ENCODE results near the gene ALG6. TPM values are rescaled to one million over a fixed set of nuclear protein-coding genes. Genes with fewer than 3 reads are reported as not detected.

The ALG6 gene
- total RNA-seq, 1 donor from 2014 or later = 52.6 TPM

- FAIRE-seq = no peak
Observed at GRCh38 chr1:63480057-63480456, 112.6 kb downstream of the ALG6 start.

DNA sequence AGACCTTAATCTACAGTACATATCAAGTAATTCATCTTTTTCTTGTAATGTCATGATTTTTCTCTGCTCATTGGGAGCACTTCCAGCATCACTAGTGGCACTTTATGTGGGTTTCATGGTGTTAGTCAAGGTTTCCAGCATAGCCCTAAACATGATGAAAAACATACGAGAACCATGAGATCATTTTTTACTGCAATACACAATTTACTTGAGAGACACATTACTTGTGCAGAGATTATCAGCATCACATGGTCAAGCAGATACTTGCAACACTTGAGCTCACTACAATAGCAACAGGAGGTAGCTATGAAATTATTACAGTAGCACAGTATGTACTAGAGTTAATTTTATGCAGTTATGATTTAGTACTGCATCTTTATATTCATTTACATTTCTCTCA, 119.2 kb downstream of the ALG6 start:
- no peak for DNase-seq (ENCODE audit: low spot score in 2 of 2)

More at GRCh38 chr1:63480057-63480456, 112.6 kb downstream of the ALG6 start:
- DNase-seq (ENCODE audit: low spot score in 2 of 2) = no peak

DNA sequence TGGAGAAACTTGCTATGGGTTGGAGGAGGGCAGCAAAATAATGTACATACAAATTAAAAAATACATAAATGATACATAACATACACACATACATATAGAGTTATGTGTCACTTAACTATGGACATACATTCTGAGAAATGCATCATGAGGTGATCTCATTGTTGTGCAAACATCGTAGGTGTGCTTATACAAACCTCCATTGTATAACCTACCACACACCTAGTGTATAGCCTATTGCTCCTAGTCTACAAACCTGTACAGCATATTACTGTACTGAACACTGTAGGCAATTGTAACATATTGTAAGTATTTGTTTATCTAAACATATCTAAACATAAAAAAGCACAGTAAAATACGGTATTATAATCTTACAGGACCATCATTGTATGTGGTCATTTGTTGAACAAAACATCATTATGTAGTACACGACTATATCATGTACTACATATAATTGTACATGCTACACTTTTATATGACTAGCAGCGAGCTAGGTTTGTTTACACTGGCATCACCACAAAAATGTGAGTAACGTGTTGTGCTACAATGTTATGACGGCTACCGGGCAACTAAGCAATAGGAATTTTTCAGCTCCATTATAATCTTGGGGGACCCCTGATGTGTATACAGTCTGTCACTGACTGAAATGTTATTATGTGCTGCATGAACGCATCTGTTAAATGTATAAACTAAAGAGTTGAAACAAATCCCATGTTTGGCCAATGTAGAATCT, 120.1 kb downstream of the ALG6 start:
- DNase-seq (ENCODE audit: low spot score in 2 of 2) (no peak), FAIRE-seq (no peak)

More for the DNA sequence above, 119.2 kb downstream of the ALG6 start:
- no peak for FAIRE-seq

Small RNA genes within 50 kb of the gene (small RNA-seq; reads per million reads assigned to genes)
- gene MIR6068 = not detected
- gene RF00019 = not detected

Other genes starting within 250 kb of the ALG6 start
- not detected for gene FOXD3, start 45.1 kb upstream of the ALG6 start, total RNA-seq
- 17.5 TPM for gene ITGB3BP, start 155.6 kb downstream of the ALG6 start, total RNA-seq
- gene EFCAB7, start 155.9 kb downstream of the ALG6 start, total RNA-seq = 42.4 TPM
- 17.9 TPM for gene PGM1, start 225.8 kb downstream of the ALG6 start, total RNA-seq